ENCODE measurements around the gene EIF5A. TPM values are rescaled to one million over a fixed set of nuclear protein-coding genes. Genes with fewer than 3 reads are reported as not detected.
"Not testable (repeated sequence)": the region's sequence is repeated elsewhere in the genome, so short reads cannot be mapped to it uniquely, and the experiment has no call there.

The EIF5A gene
- total RNA-seq, 1 experiment from 2014 or later: 1,139 TPM

- TF ChIP-seq MAX (IDR thresholded peaks at IDR 0.05) (no peak), FOSL1 (IDR thresholded peaks at IDR 0.05; ENCODE audit: low read depth) (no peak), CEBPB (IDR thresholded peaks at IDR 0.05; ENCODE audit: low read depth) (no peak)
These were observed 24.7 kb downstream of the EIF5A start (continued) for GRCh38 chr17:7332111-7332510.

GRCh38 chr17:7332600-7333069, 25.2 kb downstream of the EIF5A start:
- intact Hi-C loops (cut with micrococcal nuclease); CTCF ChIA-PET; H3K4me2 ChIP-seq (ENCODE audit: low read length); ATAC-seq; H3K36me3 ChIP-seq (ENCODE audit: control insufficient read depth in 1 of 2, insufficient read depth in 2 of 2, low read length in 2 of 2); H3K9me3 ChIP-seq (ENCODE audit: control insufficient read depth in 1 of 2, insufficient read depth in 1 of 2, low read depth in 1 of 2, low read length in 2 of 2); RAD21 ChIA-PET (ENCODE audit: low non-redundant PET in 1 of 2, low total read pairs in 2 of 2, uncharacterized antibody in 2 of 2, unreplicated experiment in 2 of 2); H2AFZ ChIP-seq (ENCODE audit: low read depth, low read length, poor library complexity, severe bottlenecking); H3K4me3 ChIP-seq (replicated peaks in 1 of 2; ENCODE audit: low read depth in 1 of 2, low read length in 2 of 2); DNase-seq (ENCODE audit: low read depth, low spot score); H3K27me3 ChIP-seq (ENCODE audit: insufficient read depth, low read length); H3K9me2 ChIP-seq (ENCODE audit: insufficient read depth); H3K9ac ChIP-seq (ENCODE audit: low read length); BruUV-seq (replicated peaks); H3K27ac ChIP-seq (ENCODE audit: low read depth, low read length); H4K20me1 ChIP-seq (ENCODE audit: insufficient read depth); POLR2A ChIA-PET: not testable (repeated sequence)
- H3K4me1 ChIP-seq (ENCODE audit: control insufficient read depth in 1 of 2, insufficient read depth in 2 of 2, low read length in 2 of 2): peaks cover 3 to 33% of the 10 kb centered on the region in 2 experiments; a peak in 3 of 4 replicates
- H3K79me2 ChIP-seq (ENCODE audit: insufficient read depth, low read length): peaks cover 13% of the 10 kb centered on the region; the same call in 1 of the 2 replicates

DNA sequence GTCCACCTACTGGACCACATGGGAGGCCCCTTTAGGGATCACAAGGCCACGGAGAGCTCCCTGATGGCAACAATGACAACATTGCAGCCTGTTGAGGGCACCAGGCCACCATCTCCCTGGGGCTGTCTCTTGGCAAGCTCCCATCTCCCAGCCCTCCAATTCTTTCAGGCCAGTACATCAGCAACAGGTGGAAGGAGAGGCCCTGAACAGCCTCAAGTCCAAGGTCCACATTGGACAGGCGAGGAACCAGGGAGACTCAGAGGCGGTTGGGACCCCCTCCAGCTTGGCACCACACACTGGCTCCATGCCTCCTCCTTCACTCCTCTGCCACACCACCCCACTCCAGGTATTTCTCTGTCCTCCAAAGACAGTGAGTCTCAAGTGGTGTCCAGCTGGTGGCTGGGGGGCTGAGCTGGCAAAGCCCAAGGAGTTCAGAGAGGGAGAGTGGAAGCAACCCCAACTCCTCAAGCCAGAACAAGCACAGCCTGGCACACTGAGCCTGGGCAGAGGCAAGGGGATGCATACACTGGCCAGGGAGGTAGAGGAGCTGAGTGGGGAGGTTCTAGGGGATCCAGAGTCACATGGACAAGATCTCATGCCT, 27.6 kb downstream of the EIF5A start:
- no peak overlapping the region for H3K4me2 ChIP-seq (ENCODE audit: low read length)
- CTCF ChIA-PET: no interaction called here
- BruUV-seq (replicated peaks): no TSS peak
- no peak for TF ChIP-seq EZH2 (IDR thresholded peaks at IDR 0.05)
- no peak for TF ChIP-seq ZFX (IDR thresholded peaks at IDR 0.05)
- no peak for TF ChIP-seq ATF3 (IDR thresholded peaks at IDR 0.05)
- TF ChIP-seq SIN3A (IDR thresholded peaks at IDR 0.05; ENCODE audit: low read depth): no peak
- no peak for TF ChIP-seq ZNF274 (IDR thresholded peaks at IDR 0.05; ENCODE audit: low read depth, low read length)
- no peak for TF ChIP-seq JUND (IDR thresholded peaks at IDR 0.05)
- TF ChIP-seq POLR2A (IDR thresholded peaks at IDR 0.05; ENCODE audit: borderline replicate concordance, extremely low read depth, insufficient read depth, insufficient read length): no peak
- no peak for TF ChIP-seq SP1 (IDR thresholded peaks at IDR 0.05; ENCODE audit: low read depth)
- no peak for TF ChIP-seq CTCF (IDR thresholded peaks at IDR 0.05 in 2 of 3, conservative IDR thresholded peaks at IDR 0.05 in 1 of 3; ENCODE audit: borderline replicate concordance in 1 of 3, insufficient read depth in 1 of 3, low read depth in 2 of 3, low read length in 2 of 3)
- TF ChIP-seq YY1 (IDR thresholded peaks at IDR 0.05; ENCODE audit: extremely low read depth, insufficient replicate concordance, low read depth, low read length): no peak
- no peak for TF ChIP-seq CEBPB (IDR thresholded peaks at IDR 0.05; ENCODE audit: low read depth)
- TF ChIP-seq EGR1 (IDR thresholded peaks at IDR 0.05; ENCODE audit: low read depth): no peak
- no peak for TF ChIP-seq MAX (IDR thresholded peaks at IDR 0.05)

More for the DNA sequence above, 27.6 kb downstream of the EIF5A start:
- intact Hi-C loops (cut with micrococcal nuclease): no loop called here
- Histone ChIP-seq H3K36me3 (ENCODE audit: control insufficient read depth in 1 of 2, insufficient read depth in 2 of 2, low read length in 2 of 2) (no peaks in the 10 kb centered on the region), H3K4me1 (ENCODE audit: control insufficient read depth in 1 of 2, insufficient read depth in 2 of 2, low read length in 2 of 2) (peaks cover 3 to 17% of the 10 kb centered on the region in 2 experiments; a peak in 3 of 4 replicates), H2AFZ (ENCODE audit: low read depth, low read length, poor library complexity, severe bottlenecking) (no peak overlapping the region), H3K9ac (ENCODE audit: low read length) (no peak overlapping the region), H3K27ac (ENCODE audit: low read depth, low read length) (no peak overlapping the region), H3K27me3 (ENCODE audit: insufficient read depth, low read length) (no peaks in the 10 kb centered on the region), H3K79me2 (ENCODE audit: insufficient read depth, low read length) (no peaks in the 10 kb centered on the region), H4K20me1 (ENCODE audit: insufficient read depth) (no peaks in the 10 kb centered on the region), H3K9me2 (ENCODE audit: insufficient read depth) (no peaks in the 10 kb centered on the region), H3K9me3 (ENCODE audit: control insufficient read depth in 1 of 2, insufficient read depth in 1 of 2, low read depth in 1 of 2, low read length in 2 of 2) (no peaks in the 10 kb centered on the region), H3K4me3 (replicated peaks in 1 of 2; ENCODE audit: low read depth in 1 of 2, low read length in 2 of 2) (no peak overlapping the region)
- DNase-seq (ENCODE audit: low read depth, low spot score) (no peak), ATAC-seq (no peak)
- ChIA-PET POLR2A (no interaction called here), RAD21 (ENCODE audit: low non-redundant PET in 1 of 2, low total read pairs in 2 of 2, uncharacterized antibody in 2 of 2, unreplicated experiment in 2 of 2) (no interaction called here)

All from HCT116 (cell line).